Breast epithelium (tissue), 4 donors: ENCODE data around the gene SERPINB2. TPM values are rescaled to one million over a fixed set of nuclear protein-coding genes. Genes with fewer than 3 reads are reported as not detected.

Experiments
- DNase-seq, 2 donors: peaks; one replicate each; pipeline ENCODE4 v3.0.0-alpha.2; 2019; ENCODE audit warnings: low spot score in 2 of 2
- H3K27ac ChIP-seq, 2 donors: fragments of 200-600 bp; sonication (generic) in 1 of 2; one replicate each; pipeline ENCODE4 v1.5.1; 2016 to 2019; ENCODE audit warnings: mild to moderate bottlenecking in 1 of 2
- H3K27me3 ChIP-seq, 2 donors: fragments of 200-600 bp; sonication (generic) in 1 of 2; one replicate each; pipeline versions ENCODE4 v1.5.1 to v1.6.0; 2017 to 2019; ENCODE audit warnings: control low read depth in 1 of 2, mild to moderate bottlenecking in 1 of 2
- H3K36me3 ChIP-seq: fragments of 200-600 bp; one replicate; pipeline ENCODE4 v1.5.1; 2019
- H3K4me1 ChIP-seq, 2 donors: fragments of 200-600 bp; sonication (generic); one replicate each; pipeline ENCODE4 v1.5.1; 2016 to 2019; ENCODE audit warnings: control low read depth in 1 of 2
- H3K4me3 ChIP-seq, 3 donors: fragments of 200-600 bp; sonication (generic); 1 replicate in 2 of 3; 2 replicates in 1 of 3; pipeline ENCODE4 v1.5.1; 2016 to 2019; ENCODE audit warnings: mild to moderate bottlenecking in 3 of 3, moderate library complexity in 2 of 3
- H3K9me3 ChIP-seq, 2 donors: fragments of 200-600 bp; sonication (generic) in 1 of 2; one replicate each; pipeline ENCODE4 v1.5.1; 2016 to 2019; ENCODE audit warnings: control low read depth in 1 of 2
- POLR2A ChIP-seq: fragments of 450-650 bp; IDR thresholded peaks from one replicate; pipeline ENCODE4 v1.6.1; 2016; ENCODE audit warnings: antibody characterized with exemption, mild to moderate bottlenecking, moderate library complexity
- POLR2AphosphoS5 ChIP-seq, 3 donors: sonication (generic); formaldehyde crosslinking; IDR thresholded peaks; one replicate each; pipeline ENCODE4 v1.6.1; 2017; ENCODE audit warnings: antibody characterized with exemption in 3 of 3
- intact Hi-C: fragments of 100-400 bp; cut with DNase I; formaldehyde crosslinking; loops from one replicate; pipeline ENCODE4 v1.15.1; 2023; ENCODE audit warnings: low total_unique reads
- total RNA-seq, 3 donors: library from RNA; depleted of rRNA; stranded (reverse); fragments of >200 nt; gene quantifications; one replicate each; pipeline ENCODE4 v1.1.0, GENCODE V29; 2016
- TF ChIP-seq, protein P1 (sequence below), 3 donors: fragments of 450-650 bp; IDR thresholded peaks; one replicate each; pipeline ENCODE4 v1.5.1; 2016 to 2017; ENCODE audit warnings: antibody characterized with exemption in 3 of 3, mild to moderate bottlenecking in 3 of 3, moderate library complexity in 3 of 3

Gene SERPINB2
- total RNA-seq, 3 donors from 2014 or later = 0.32 to 16.2 TPM; not detected in 1

DNA sequence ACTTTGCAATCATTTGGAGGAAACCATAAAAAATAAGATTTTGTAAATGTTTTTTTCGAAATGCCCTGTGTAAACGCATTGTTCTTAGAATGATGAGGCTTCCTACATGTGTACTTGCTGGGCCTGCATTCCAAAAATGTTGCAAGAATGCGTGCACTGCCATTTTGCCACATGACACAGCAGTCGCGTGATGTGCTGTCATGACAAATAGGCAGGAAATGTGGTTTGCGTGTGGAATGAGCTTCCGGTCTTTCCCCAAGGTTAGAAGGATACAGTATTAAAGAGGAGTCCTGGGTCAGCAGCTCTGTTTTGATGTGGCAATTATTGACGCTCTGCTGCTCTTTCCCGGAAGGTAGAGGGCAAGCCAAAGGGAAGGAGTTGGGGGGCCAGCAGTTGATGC, 18.1 kb upstream of the SERPINB2 start:
- intact Hi-C loops = no loop called here
- no peaks in the 10 kb centered on the region for H3K36me3 ChIP-seq
- no peaks in the 10 kb centered on the region for H3K9me3 ChIP-seq
- DNase-seq = no peak
- TF ChIP-seq, protein P1, sequence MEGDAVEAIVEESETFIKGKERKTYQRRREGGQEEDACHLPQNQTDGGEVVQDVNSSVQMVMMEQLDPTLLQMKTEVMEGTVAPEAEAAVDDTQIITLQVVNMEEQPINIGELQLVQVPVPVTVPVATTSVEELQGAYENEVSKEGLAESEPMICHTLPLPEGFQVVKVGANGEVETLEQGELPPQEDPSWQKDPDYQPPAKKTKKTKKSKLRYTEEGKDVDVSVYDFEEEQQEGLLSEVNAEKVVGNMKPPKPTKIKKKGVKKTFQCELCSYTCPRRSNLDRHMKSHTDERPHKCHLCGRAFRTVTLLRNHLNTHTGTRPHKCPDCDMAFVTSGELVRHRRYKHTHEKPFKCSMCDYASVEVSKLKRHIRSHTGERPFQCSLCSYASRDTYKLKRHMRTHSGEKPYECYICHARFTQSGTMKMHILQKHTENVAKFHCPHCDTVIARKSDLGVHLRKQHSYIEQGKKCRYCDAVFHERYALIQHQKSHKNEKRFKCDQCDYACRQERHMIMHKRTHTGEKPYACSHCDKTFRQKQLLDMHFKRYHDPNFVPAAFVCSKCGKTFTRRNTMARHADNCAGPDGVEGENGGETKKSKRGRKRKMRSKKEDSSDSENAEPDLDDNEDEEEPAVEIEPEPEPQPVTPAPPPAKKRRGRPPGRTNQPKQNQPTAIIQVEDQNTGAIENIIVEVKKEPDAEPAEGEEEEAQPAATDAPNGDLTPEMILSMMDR (IDR thresholded peaks at IDR 0.05) = no peak
- no peak for TF ChIP-seq POLR2AphosphoS5 (IDR thresholded peaks at IDR 0.05)
- no peak for TF ChIP-seq POLR2A
- H3K4me3 ChIP-seq = no peak overlapping the region
- no peaks in the 10 kb centered on the region for H3K27me3 ChIP-seq
- H3K27ac ChIP-seq = no peak overlapping the region
- H3K4me1 ChIP-seq = no peaks in the 10 kb centered on the region

DNA sequence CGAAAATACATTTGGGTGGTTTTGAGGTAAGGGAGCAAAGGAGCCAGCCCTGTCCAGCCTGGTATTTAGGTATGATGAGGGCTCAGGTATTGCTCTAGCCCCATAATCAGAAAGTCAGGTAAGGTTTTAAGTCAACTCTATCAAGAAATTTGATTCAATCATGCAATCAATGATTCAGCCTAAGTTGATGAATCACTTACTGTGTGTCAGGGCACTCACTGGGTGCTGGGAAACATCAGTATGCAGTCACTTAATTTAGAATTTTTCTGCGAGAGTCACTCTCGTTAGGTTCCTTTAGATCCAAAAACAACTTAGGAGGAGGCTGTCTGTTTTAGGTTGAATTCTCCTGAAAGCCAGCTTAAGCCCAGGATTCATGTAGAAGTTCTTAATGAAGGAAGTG, 17.7 kb upstream of the SERPINB2 start:
- intact Hi-C loops = no loop called here
- no peaks in the 10 kb centered on the region for H3K9me3 ChIP-seq
- no peaks in the 10 kb centered on the region for H3K4me1 ChIP-seq
- no peak overlapping the region for H3K4me3 ChIP-seq
- TF ChIP-seq POLR2A = no peak
- TF ChIP-seq, protein P1 (IDR thresholded peaks at IDR 0.05) = no peak
- no peak for TF ChIP-seq POLR2AphosphoS5 (IDR thresholded peaks at IDR 0.05)
- H3K27ac ChIP-seq = no peak overlapping the region
- H3K36me3 ChIP-seq = no peaks in the 10 kb centered on the region
- H3K27me3 ChIP-seq = no peaks in the 10 kb centered on the region
- no peak for DNase-seq

DNA sequence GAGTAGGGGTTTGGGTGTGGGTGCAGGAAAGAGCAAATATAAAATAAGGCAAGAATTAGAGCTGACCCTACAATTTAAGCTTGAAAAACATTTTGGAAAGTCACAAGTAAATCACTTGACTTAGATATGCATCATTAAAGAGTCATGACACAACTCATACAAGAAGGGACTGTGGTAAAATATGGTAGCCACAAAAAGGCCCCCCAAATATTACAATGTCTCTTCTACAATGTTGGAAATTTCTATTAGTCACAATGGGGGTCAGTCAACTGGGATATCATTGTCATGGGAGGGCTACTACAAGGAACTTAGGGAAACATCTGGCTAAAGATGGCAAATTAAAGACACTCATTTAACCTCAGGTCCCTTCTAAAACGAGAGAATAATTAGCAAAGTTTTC, 15.7 kb upstream of the SERPINB2 start:
- intact Hi-C loops = no loop called here
- no peaks in the 10 kb centered on the region for H3K4me1 ChIP-seq
- no peak overlapping the region for H3K4me3 ChIP-seq
- no peaks in the 10 kb centered on the region for H3K36me3 ChIP-seq
- no peaks in the 10 kb centered on the region for H3K27me3 ChIP-seq
- H3K9me3 ChIP-seq = no peaks in the 10 kb centered on the region
- DNase-seq = no peak
- no peak for TF ChIP-seq POLR2AphosphoS5 (IDR thresholded peaks at IDR 0.05)
- TF ChIP-seq, protein P1 (IDR thresholded peaks at IDR 0.05) = no peak
- no peak for TF ChIP-seq POLR2A
- no peak overlapping the region for H3K27ac ChIP-seq

DNA sequence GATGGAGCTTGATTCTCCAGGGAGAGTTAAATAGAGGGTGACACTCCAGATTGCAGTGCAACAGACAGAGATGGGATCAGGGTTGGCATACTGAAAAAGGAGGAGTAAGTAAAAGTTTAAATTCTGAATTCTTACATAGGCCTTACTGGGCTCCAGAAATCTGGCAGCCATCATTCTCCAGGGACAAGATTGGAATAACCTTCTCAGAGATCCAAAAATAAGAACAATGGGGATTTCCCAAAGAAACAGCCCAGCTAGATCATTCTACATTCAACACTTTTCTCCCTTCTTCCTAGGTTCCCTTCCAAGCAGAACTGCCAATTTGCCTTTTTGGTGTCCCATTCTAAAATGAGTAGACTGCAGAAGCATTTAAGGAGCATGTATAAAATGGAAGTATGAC, 14.9 kb upstream of the SERPINB2 start:
- H3K27me3 ChIP-seq = no peaks in the 10 kb centered on the region
- DNase-seq = no peak

DNA sequence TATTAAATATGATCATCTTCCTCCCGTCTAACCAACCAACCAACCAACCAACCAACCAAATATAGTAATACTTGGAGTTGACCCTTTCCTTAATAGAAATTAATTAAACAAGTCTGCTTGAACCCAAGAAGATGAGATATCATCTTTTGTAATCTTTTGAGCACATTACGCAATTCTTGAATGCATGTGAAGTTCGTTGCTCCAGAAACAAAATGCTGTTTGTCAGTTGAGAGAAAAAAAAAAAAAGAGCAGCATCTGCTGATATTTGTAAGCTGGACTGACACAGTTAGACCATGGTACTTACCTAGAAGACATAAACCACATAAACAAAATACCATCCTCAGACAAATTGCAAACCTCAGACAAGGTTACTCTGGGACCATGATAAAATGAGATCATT, 9.2 kb upstream of the SERPINB2 start:
- TF ChIP-seq POLR2A (no peak), POLR2AphosphoS5 (IDR thresholded peaks at IDR 0.05) (no peak)
- TF ChIP-seq, protein P1 (IDR thresholded peaks at IDR 0.05) = no peak
- DNase-seq = no peak
- Histone ChIP-seq H3K36me3 (no peaks in the 10 kb centered on the region), H3K27ac (no peak overlapping the region), H3K4me1 (no peaks in the 10 kb centered on the region), H3K4me3 (no peak overlapping the region), H3K27me3 (no peaks in the 10 kb centered on the region), H3K9me3 (no peaks in the 10 kb centered on the region)
- intact Hi-C loops = no loop called here

More for the DNA sequence above, 14.9 kb upstream of the SERPINB2 start:
- H3K4me1 ChIP-seq = no peaks in the 10 kb centered on the region
- no peak overlapping the region for H3K4me3 ChIP-seq
- no peaks in the 10 kb centered on the region for H3K9me3 ChIP-seq
- H3K36me3 ChIP-seq = no peaks in the 10 kb centered on the region
- intact Hi-C loops = no loop called here
- no peak for TF ChIP-seq POLR2A
- H3K27ac ChIP-seq = no peak overlapping the region

DNA sequence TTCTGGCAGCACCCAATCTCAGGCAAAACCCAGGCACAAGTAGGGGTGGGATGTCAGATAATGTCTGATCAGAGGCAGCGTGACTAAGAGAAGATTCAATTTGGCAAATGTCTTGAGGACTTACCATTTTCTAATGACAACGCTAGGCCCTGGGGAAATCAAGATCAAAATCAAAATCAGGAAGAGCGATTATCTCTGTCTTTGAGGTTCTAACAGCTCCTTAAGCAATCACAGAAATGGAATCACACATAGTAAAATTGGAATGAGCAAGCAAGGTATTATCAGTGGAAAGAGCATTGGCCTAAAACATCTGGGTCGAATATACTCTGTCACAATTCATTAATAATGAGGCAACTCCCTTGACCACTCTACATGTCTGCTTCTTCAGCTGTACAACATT, 8.6 kb upstream of the SERPINB2 start:
- Histone ChIP-seq H3K4me3 (no peak overlapping the region), H3K27me3 (no peaks in the 10 kb centered on the region), H3K9me3 (no peaks in the 10 kb centered on the region), H3K27ac (no peak overlapping the region), H3K4me1 (no peaks in the 10 kb centered on the region), H3K36me3 (no peaks in the 10 kb centered on the region)
- intact Hi-C loops = no loop called here
- no peak for DNase-seq
- TF ChIP-seq POLR2AphosphoS5 (IDR thresholded peaks at IDR 0.05) (no peak), POLR2A (no peak)
- TF ChIP-seq, protein P1 (IDR thresholded peaks at IDR 0.05) = no peak
